HTR-8/SVneo (cell line): ENCODE results near the gene GAPVD1.

Source experiments
- DNase-seq: peaks from one replicate; pipeline ENCODE4 v3.0.0; 2011; ENCODE audit warnings: low spot score, mixed read lengths; ENCODE audit not compliant: insufficient read length
- FAIRE-seq: peaks from 2 replicates; lab custom pipeline; 2011; peaks lifted over from hg19 to GRCh38; lab: Jason Lieb, UNC

Gene GAPVD1

GRCh38 chr9:125415583-125416460 is 154.2 kb downstream of the GAPVD1 start:
- no peak for FAIRE-seq
- no peak for DNase-seq

- FAIRE-seq (no peak), DNase-seq (no peak)
Measured at GRCh38 chr9:125416517-125416916, 154.9 kb downstream of the GAPVD1 start.
